ENCODE results near the gene FYCO1. TPM values are rescaled to one million over a fixed set of nuclear protein-coding genes. Genes with fewer than 3 reads are reported as not detected.
"Not testable (repeated sequence)": the region's sequence is repeated elsewhere in the genome, so short reads cannot be mapped to it uniquely, and the experiment has no call there.

Gene FYCO1
- 31.8 and 35.0 TPM in 2 replicates for total RNA-seq
- long read RNA-seq, partial matches to known transcripts: 7 of 42 reads
- long read RNA-seq, other reads (novel, unspliced or antisense): 35 of 42 reads

DNA sequence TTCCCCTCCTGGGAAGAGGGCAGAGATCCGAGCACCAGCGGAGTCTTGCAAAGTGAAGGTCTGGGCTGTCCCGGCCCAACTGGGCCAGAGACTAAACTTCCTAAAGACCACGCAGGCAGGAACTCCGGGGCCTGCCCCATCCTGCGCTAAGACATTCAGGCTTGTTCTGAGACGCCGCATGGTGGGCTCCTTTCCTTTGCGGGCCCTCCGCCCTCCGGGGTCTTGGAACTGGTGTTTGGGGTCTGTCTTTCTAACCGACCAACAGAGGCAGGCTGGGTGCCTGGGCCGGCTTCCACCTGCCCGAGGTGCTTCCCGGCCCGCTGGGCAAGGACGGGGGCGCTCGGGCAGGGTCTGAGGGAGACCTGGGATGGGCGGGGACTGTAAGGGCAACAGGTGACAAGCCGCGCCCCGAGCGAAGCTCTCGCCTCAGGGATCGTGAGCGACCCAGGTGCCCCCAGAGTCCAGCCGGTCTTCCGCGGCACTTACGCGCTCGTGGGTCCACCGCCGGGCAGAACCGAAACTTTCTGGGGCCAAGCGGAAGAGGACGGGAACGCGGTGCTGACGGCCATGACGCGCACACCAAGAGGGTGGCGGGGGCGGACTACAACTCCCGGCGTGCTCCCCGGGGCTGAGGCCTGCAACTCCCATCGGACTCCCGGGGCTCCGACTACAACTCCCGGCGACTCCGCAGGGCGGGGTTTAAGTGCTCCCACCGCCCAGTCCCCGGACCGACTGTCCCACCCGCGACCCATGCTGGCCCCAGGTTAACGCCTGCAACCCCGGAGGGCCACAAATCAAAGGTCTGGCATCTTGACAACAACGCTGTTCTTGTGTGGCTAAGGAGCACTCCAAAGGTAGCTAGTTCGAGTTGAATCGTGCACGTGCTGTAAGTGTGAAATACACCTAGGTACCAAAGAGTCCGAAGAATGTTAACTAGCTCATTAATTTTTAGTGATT is at the start of gene FYCO1:
TSS of gene FYCO1 (minus strand) at position 589 of the 957 bp plus-strand sequence. CDS start 10,914 bp downstream, outside the sequence.
- TF ChIP-seq, protein P1, sequence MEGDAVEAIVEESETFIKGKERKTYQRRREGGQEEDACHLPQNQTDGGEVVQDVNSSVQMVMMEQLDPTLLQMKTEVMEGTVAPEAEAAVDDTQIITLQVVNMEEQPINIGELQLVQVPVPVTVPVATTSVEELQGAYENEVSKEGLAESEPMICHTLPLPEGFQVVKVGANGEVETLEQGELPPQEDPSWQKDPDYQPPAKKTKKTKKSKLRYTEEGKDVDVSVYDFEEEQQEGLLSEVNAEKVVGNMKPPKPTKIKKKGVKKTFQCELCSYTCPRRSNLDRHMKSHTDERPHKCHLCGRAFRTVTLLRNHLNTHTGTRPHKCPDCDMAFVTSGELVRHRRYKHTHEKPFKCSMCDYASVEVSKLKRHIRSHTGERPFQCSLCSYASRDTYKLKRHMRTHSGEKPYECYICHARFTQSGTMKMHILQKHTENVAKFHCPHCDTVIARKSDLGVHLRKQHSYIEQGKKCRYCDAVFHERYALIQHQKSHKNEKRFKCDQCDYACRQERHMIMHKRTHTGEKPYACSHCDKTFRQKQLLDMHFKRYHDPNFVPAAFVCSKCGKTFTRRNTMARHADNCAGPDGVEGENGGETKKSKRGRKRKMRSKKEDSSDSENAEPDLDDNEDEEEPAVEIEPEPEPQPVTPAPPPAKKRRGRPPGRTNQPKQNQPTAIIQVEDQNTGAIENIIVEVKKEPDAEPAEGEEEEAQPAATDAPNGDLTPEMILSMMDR (IDR thresholded peaks at IDR 0.05): no peak
- DNase-seq (ENCODE audit: extremely low spot score, unreplicated experiment): peak; percentile 96
- Mint-ChIP-seq H3K27me3 (ENCODE audit: unreplicated experiment) (peaks cover 21% of the 10 kb centered on the region), H3K36me3 (ENCODE audit: unreplicated experiment) (no peaks in the 10 kb centered on the region), H3K9me3 (ENCODE audit: unreplicated experiment) (no peaks in the 10 kb centered on the region), H3K4me3 (ENCODE audit: unreplicated experiment) (peak within 1 kb of the TSS; percentile 81), H3K27ac (ENCODE audit: unreplicated experiment) (peak within 1 kb of the TSS; percentile 62), H3K4me1 (ENCODE audit: unreplicated experiment) (peaks cover 5% of the 10 kb centered on the region)

DNA sequence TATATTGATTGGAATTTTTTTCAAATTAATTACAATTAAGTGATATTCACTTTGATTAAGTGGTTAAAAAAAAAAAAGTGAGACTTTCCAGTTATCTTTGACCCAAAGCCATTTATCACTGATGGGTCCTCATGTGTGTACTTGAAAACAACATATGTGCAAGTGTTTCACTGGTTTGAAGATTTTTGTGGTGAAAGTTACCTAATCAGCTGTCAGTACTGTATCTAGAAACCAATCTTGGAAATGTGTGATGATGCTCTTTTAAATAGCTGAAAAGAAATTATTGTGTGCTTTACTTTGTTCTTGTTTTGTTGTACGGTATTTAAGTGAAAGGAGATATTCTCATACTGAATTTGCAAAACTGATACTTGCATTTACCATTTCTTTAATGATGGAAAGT is 43.3 kb upstream of the FYCO1 start:
- Mint-ChIP-seq H3K27ac (ENCODE audit: unreplicated experiment) (no peak overlapping the region), H3K4me3 (ENCODE audit: unreplicated experiment) (no peak overlapping the region), H3K9me3 (ENCODE audit: unreplicated experiment) (no peaks in the 10 kb centered on the region), H3K36me3 (ENCODE audit: unreplicated experiment) (no peaks in the 10 kb centered on the region), H3K27me3 (ENCODE audit: unreplicated experiment) (peaks cover 51% of the 10 kb centered on the region), H3K4me1 (ENCODE audit: unreplicated experiment) (no peaks in the 10 kb centered on the region)
- no peak for DNase-seq (ENCODE audit: extremely low spot score, unreplicated experiment)
- TF ChIP-seq, protein P1 (IDR thresholded peaks at IDR 0.05): no peak

DNA sequence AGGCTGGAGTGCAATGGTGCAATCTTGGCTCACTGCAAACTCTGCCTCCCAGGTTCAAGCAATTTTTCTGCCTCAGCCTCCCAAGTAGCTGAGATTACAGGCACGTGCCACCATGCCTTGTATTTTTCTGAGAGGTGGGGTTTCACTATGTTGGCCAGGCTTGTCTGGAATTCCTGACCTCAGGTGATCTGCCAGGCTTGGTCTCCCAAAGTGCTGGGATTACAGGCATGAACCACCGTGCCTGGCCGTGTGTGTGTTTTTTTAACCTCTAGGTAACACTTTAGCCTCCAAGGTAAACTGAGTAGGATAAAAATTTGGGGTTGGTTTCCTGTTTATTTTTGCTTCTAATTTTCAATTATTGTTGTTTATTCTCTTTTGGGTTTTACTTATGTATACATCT is 42.4 kb upstream of the FYCO1 start:
- DNase-seq (ENCODE audit: extremely low spot score, unreplicated experiment); H3K4me1 Mint-ChIP-seq (ENCODE audit: unreplicated experiment); H3K9me3 Mint-ChIP-seq (ENCODE audit: unreplicated experiment); H3K4me3 Mint-ChIP-seq (ENCODE audit: unreplicated experiment); H3K27ac Mint-ChIP-seq (ENCODE audit: unreplicated experiment); H3K36me3 Mint-ChIP-seq (ENCODE audit: unreplicated experiment): not testable (repeated sequence)
- H3K27me3 Mint-ChIP-seq (ENCODE audit: unreplicated experiment): peaks cover 55% of the 10 kb centered on the region

DNA sequence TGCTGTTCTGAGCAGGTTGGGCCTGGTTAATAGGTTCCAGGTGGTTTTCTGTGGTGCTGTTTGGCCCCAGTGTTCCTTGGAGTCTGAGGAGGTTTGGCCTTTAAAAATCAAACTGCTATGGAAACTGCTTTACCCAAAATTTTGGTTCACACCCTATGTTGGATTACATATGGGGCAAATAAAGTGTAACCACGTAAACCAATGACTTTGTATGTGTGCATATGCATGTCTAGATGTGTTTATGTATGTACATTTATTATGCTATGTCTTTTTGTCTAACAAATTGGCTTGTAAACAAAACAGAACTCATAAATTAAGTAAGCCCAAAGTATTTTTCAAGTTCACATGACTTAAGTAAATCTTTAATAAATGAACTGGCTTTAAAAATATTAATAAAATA is 40.6 kb upstream of the FYCO1 start:
- H3K27ac Mint-ChIP-seq (ENCODE audit: unreplicated experiment): no peak overlapping the region
- no peaks in the 10 kb centered on the region for H3K36me3 Mint-ChIP-seq (ENCODE audit: unreplicated experiment)
- DNase-seq (ENCODE audit: extremely low spot score, unreplicated experiment): no peak
- TF ChIP-seq, protein P1 (IDR thresholded peaks at IDR 0.05): no peak
- no peak overlapping the region for H3K4me3 Mint-ChIP-seq (ENCODE audit: unreplicated experiment)
- no peaks in the 10 kb centered on the region for H3K4me1 Mint-ChIP-seq (ENCODE audit: unreplicated experiment)
- H3K27me3 Mint-ChIP-seq (ENCODE audit: unreplicated experiment): peaks cover 44% of the 10 kb centered on the region
- no peaks in the 10 kb centered on the region for H3K9me3 Mint-ChIP-seq (ENCODE audit: unreplicated experiment)

DNA sequence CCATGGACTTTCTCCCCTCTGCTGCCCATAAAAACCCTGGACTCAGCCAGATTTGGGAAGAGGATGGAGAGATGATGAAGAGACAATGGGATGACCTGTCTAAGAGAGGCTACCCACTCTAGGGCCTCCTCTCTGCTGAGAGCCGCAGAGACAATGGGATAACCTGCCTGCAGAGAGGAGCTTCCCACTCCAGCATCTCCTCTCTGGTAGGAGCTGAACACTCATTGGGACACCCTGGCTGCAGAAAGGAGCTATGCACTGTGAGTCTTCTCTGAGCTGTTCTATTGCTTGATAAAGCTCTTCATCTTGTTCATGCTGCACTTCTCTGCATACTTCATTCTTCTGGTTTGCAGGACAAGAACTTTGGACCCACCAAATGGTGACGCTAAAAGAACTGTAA is 36.1 kb upstream of the FYCO1 start:
- peaks cover 6% of the 10 kb centered on the region for H3K9me3 Mint-ChIP-seq (ENCODE audit: unreplicated experiment)
- no peak overlapping the region for H3K27ac Mint-ChIP-seq (ENCODE audit: unreplicated experiment)
- no peak for DNase-seq (ENCODE audit: extremely low spot score, unreplicated experiment)
- TF ChIP-seq, protein P1 (IDR thresholded peaks at IDR 0.05): no peak
- H3K4me3 Mint-ChIP-seq (ENCODE audit: unreplicated experiment): no peak overlapping the region
- no peaks in the 10 kb centered on the region for H3K36me3 Mint-ChIP-seq (ENCODE audit: unreplicated experiment)
- H3K4me1 Mint-ChIP-seq (ENCODE audit: unreplicated experiment): no peaks in the 10 kb centered on the region
- peaks cover 38% of the 10 kb centered on the region for H3K27me3 Mint-ChIP-seq (ENCODE audit: unreplicated experiment)
